ENCODE data around the gene PPP1R27.
A peak's percentile ranks its signal among the peaks of the same experiment; 100 is the strongest.

The PPP1R27 gene, protein sequence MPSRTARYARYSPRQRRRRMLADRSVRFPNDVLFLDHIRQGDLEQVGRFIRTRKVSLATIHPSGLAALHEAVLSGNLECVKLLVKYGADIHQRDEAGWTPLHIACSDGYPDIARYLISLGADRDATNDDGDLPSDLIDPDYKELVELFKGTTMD

DNA sequence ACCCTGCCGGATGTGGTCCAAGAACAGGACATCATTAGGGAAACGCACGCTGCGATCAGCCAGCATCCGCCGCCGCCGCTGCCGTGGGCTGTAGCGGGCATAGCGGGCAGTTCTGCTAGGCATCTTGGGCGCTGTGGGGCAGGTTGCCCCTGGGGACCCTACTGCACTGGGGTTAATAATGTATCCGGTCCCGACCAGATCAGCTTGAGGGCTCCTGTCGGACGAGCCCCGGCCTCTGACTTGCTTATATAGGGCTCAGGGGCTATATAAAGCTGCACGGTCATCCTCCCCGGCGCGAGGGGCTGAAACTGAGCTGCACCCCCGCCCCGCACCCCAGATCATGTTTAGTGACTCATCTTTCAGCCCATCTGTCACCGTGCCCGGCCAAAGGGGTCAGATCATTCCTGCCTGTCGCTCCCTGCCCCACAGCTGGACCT, at the start of gene PPP1R27:
Gene PPP1R27 (minus strand): TSS at position 220 of the 437 bp plus-strand sequence. CDS start 97 bp downstream, at position 123.
- DNase-seq (ENCODE audit: low read depth) = no peak
- TF ChIP-seq, protein P1, sequence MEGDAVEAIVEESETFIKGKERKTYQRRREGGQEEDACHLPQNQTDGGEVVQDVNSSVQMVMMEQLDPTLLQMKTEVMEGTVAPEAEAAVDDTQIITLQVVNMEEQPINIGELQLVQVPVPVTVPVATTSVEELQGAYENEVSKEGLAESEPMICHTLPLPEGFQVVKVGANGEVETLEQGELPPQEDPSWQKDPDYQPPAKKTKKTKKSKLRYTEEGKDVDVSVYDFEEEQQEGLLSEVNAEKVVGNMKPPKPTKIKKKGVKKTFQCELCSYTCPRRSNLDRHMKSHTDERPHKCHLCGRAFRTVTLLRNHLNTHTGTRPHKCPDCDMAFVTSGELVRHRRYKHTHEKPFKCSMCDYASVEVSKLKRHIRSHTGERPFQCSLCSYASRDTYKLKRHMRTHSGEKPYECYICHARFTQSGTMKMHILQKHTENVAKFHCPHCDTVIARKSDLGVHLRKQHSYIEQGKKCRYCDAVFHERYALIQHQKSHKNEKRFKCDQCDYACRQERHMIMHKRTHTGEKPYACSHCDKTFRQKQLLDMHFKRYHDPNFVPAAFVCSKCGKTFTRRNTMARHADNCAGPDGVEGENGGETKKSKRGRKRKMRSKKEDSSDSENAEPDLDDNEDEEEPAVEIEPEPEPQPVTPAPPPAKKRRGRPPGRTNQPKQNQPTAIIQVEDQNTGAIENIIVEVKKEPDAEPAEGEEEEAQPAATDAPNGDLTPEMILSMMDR (conservative IDR thresholded peaks at IDR 0.05; ENCODE audit: low read length) = no peak

DNA sequence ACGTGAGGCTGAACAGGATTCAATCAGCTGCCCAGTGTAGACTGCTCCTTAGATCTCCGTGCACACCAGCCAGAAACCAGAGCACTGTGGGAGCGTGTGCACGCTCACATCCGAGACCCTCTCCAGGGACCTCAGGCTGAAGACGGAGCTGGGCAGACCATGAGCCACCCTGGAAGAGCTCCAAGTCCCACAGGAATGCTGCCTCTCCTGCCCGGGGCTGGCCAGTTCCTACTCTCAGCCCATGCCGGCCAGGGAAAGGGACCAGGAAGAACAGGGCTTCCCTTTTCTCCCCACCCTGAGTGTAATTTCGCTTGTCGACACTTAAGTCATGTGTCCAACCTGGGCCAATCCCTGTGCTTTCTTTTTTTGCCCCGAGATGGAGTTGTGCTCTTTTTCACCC, 49.7 kb upstream of the PPP1R27 start:
- no peak overlapping the region for H3K4me3 ChIP-seq (ENCODE audit: low read length)
- TF ChIP-seq, protein P1 (conservative IDR thresholded peaks at IDR 0.05; ENCODE audit: low read length) = no peak
- DNase-seq (ENCODE audit: low read depth) = peak; percentile 9

More for the DNA sequence above, at the start of gene PPP1R27:
- peak within 1 kb of the TSS; percentile 80 for H3K4me3 ChIP-seq (ENCODE audit: low read length)

DNA sequence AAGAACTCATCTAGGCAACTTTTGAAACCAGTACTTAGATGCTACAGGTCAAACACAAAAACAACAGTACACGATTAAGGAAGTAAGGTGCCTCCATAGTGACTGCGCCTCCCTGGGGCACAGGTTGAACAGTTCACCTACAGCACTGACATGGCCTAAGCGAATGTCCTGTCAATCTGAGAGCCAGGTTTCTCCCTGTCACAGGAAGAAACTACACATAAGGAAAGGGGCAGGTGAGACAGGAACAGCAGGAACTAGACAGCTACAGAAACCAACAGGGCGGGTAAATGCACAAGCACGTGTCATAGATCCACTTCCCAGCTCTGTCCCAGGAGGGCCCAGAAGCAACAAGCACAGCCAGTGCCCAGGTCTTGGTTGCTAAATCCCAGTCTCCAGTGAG, 44.3 kb upstream of the PPP1R27 start:
- DNase-seq (ENCODE audit: low read depth) = no peak
- TF ChIP-seq, protein P1 (conservative IDR thresholded peaks at IDR 0.05; ENCODE audit: low read length) = no peak
- H3K4me3 ChIP-seq (ENCODE audit: low read length) = no peak overlapping the region

DNA sequence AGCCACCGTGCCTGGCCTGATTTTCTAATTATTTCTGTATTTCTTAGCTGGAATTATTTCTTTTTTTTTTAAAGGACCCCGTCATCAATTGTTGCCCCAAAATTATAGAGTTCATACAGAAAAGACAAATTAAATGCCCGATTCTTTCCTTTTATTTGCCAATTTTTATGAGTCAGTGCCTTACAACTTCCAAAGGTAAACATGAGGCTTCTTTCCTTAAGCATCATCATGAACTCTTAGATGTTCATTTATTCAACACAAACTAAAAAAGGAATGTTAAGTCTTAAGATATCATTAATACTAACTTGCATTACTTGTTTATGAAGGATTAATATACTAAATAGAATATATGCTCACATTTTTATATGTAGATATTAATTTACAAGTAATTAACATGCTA, 43.4 kb upstream of the PPP1R27 start:
- TF ChIP-seq, protein P1 (conservative IDR thresholded peaks at IDR 0.05; ENCODE audit: low read length) = no peak
- DNase-seq (ENCODE audit: low read depth) = no peak
- H3K4me3 ChIP-seq (ENCODE audit: low read length) = no peak overlapping the region

DNA sequence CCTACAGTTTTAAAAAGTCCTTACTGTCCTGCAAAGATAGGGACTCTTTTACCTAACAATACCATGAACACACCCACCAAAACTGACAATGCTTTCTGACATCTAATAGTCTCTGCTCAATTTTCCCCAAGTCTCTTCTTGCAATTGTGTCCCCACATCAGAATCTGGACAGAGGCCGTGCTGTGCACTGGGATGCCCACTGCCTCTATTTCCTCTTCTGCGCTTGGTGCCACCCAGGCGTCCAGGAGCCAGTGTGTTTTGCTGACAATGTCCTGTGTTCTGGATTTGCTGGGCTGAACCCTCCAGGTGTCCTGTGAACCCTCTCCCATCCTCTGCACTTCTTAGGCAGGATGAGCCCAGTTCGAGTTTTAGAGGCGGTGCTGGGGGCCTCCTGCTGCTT, 42.7 kb upstream of the PPP1R27 start:
- TF ChIP-seq, protein P1 (conservative IDR thresholded peaks at IDR 0.05; ENCODE audit: low read length) = no peak
- no peak for DNase-seq (ENCODE audit: low read depth)
- no peak overlapping the region for H3K4me3 ChIP-seq (ENCODE audit: low read length)

DNA sequence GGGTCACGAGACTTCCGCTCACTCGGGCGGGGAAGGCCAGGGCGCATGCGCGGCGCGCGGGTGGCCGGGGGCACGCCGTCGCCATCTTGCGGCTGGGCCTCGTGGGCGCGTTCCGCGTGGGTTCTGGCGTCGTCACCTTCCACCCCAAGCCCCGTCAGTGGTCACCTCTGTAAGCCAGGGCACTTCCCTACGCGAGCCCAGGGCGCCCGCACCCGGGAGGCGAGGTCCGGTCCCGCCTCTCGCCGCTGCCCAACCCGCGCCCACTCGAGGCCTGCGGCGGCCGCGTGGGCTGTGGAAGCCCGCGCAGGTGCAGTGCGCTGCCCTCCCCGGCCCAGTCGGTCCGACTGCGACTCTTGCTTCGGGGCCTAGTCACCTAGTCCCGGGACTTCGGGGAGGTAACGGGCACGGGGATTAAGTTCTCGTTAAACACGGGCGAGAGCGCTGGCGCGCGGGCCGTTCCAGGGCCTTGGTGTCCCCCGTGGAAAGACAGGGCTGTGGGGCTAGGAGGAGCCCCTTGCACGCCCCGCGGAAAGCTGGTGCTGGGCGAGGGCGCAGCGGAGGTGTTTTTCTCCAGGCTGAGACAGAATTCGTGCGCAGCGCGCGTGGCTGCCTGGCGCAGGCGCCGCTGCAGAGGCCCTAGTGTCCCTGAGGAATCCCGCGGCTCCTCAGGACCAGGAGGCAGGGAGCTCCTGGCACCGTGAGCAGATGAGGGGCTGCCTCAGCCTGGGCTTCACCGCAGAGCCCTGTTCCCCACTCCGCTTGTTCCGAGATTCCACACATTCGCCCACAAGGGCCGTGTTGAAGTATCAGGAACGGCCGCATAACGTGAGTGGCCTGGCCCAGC, 36.8 kb upstream of the PPP1R27 start:
- peak; percentile 89 for DNase-seq (ENCODE audit: low read depth)
- TF ChIP-seq, protein P1 (conservative IDR thresholded peaks at IDR 0.05; ENCODE audit: low read length) = peak; percentile 17
- peak overlapping the region; percentile 81 for H3K4me3 ChIP-seq (ENCODE audit: low read length)

DNA sequence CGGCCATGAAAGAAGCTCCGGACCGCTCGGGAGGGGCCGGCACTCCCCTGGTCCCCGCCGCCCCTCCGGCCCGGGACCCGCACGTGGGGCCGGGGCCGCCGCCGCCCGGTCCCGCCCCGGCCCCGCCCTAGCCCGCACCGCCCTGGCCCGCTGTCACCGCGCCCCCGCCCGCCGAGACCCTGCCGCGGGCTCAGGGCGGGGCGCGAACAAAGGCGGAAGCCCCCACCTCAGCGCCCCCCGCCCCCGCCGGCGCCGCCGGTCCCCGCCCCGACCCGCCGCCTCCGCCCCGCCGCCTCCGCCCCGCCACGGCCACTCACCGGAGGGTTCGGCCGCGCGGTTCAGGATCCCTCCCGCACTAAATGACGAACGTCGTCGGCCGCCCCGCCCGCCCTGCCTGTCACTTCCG, 36.1 kb upstream of the PPP1R27 start, which contains the start of gene ARHGDIA:
Gene ARHGDIA (minus strand): TSS at position 357 of the 406 bp plus-strand sequence. CDS start 1,407 bp downstream, outside the sequence.
- DNase-seq (ENCODE audit: low read depth) = no peak
- TF ChIP-seq, protein P1 (conservative IDR thresholded peaks at IDR 0.05; ENCODE audit: low read length) = no peak
- peak within 1 kb of the TSS; percentile 81 for H3K4me3 ChIP-seq (ENCODE audit: low read length)

All from AG10803 (cell line).